Liver (tissue), 9 donors: Measurements from ENCODE around the gene SIGLEC12. TPM values are rescaled to one million over a fixed set of nuclear protein-coding genes. Genes with fewer than 3 reads are reported as not detected.

Experiments
- DNase-seq: peaks from one replicate; pipeline ENCODE4 v3.0.0-alpha.2; 2017; ENCODE audit warnings: low spot score
- H3K27ac ChIP-seq, 2 donors: one replicate each; pipeline ENCODE4 v1.7.0; 2013; ENCODE audit warnings: inconsistent platforms in 2 of 2, low read length in 2 of 2, control low read depth in 1 of 2, low read depth in 1 of 2, mild to moderate bottlenecking in 1 of 2
- H3K27me3 ChIP-seq, 4 donors: one replicate each; pipeline versions ENCODE4 v1.6.1 to v1.7.0; 2013; ENCODE audit warnings: low read length in 3 of 4, inconsistent platforms in 1 of 4, mild to moderate bottlenecking in 1 of 4, moderate library complexity in 1 of 4; ENCODE audit not compliant: control insufficient read depth in 4 of 4, insufficient read depth in 4 of 4
- H3K36me3 ChIP-seq, 4 donors: one replicate each; pipeline versions ENCODE4 v1.6.1 to v1.7.0; 2013; ENCODE audit warnings: low read length in 3 of 4, mild to moderate bottlenecking in 3 of 4, low read depth in 1 of 4, moderate library complexity in 1 of 4; ENCODE audit not compliant: control insufficient read depth in 4 of 4, insufficient read depth in 3 of 4
- H3K4me1 ChIP-seq, 4 donors: one replicate each; pipeline versions ENCODE4 v1.6.1 to v1.7.0; 2013; ENCODE audit warnings: low read length in 3 of 4, mild to moderate bottlenecking in 3 of 4, moderate library complexity in 1 of 4; ENCODE audit not compliant: control insufficient read depth in 4 of 4, insufficient read depth in 4 of 4
- H3K4me3 ChIP-seq, 3 donors: one replicate each; pipeline versions ENCODE4 v1.6.1 to v1.7.0; 2013; ENCODE audit warnings: low read length in 3 of 3, control low read depth in 1 of 3, low read depth in 1 of 3, mild to moderate bottlenecking in 1 of 3
- H3K9ac ChIP-seq, 2 donors: one replicate each; pipeline ENCODE4 v1.7.0; 2013; ENCODE audit warnings: low read length in 2 of 2, mild to moderate bottlenecking in 2 of 2, moderate library complexity in 2 of 2, control low read depth in 1 of 2, low read depth in 1 of 2
- H3K9me3 ChIP-seq, 4 donors: one replicate each; pipeline versions ENCODE4 v1.6.1 to v1.7.0; 2013; ENCODE audit warnings: low read length in 3 of 4; ENCODE audit not compliant: control insufficient read depth in 4 of 4
- EGR1 ChIP-seq, 2 donors: IDR thresholded peaks; 2 replicates each; pipeline ENCODE4 v1.6.1; 2016 to 2018; ENCODE audit warnings: antibody characterized with exemption in 2 of 2, low read depth in 2 of 2
- FOXA1 ChIP-seq: IDR thresholded peaks from 2 replicates; pipeline ENCODE4 v1.6.1; 2016; ENCODE audit warnings: antibody characterized with exemption
- FOXA2 ChIP-seq: IDR thresholded peaks from 2 replicates; pipeline ENCODE4 v1.6.1; 2016; ENCODE audit warnings: antibody characterized with exemption
- GABPA ChIP-seq, 2 donors: IDR thresholded peaks in 1 of 2; conservative IDR thresholded peaks in 1 of 2; 2 replicates each; pipeline ENCODE4 v1.6.1; 2016; ENCODE audit warnings: antibody characterized with exemption in 2 of 2, mild to moderate bottlenecking in 1 of 2, moderate library complexity in 1 of 2
- HNF4G ChIP-seq: IDR thresholded peaks from 2 replicates; pipeline ENCODE4 v1.6.1; 2016; ENCODE audit warnings: antibody characterized with exemption
- JUND ChIP-seq, 2 donors: IDR thresholded peaks; 2 replicates each; pipeline ENCODE4 v1.6.1; 2016; ENCODE audit warnings: antibody characterized with exemption in 2 of 2
- NR2F2 ChIP-seq: IDR thresholded peaks from 2 replicates; pipeline ENCODE4 v1.6.1; 2016; ENCODE audit warnings: antibody characterized with exemption
- RAD21 ChIP-seq, 2 donors: IDR thresholded peaks; 2 replicates each; pipeline ENCODE4 v1.6.1; 2016; ENCODE audit warnings: antibody characterized with exemption in 2 of 2, mild to moderate bottlenecking in 2 of 2
- SP1 ChIP-seq: IDR thresholded peaks from 2 replicates; pipeline ENCODE4 v1.6.1; 2018; ENCODE audit warnings: antibody characterized with exemption, mild to moderate bottlenecking
- TAF1 ChIP-seq: conservative IDR thresholded peaks from 2 replicates; pipeline ENCODE4 v1.6.1; 2016; ENCODE audit warnings: antibody characterized with exemption, mild to moderate bottlenecking
- YY1 ChIP-seq: IDR thresholded peaks from 2 replicates; pipeline ENCODE4 v1.6.1; 2016; ENCODE audit warnings: antibody characterized with exemption, mild to moderate bottlenecking
- WGBS: extraction: QIAGEN DNeasy Blood & Tissue Kit; methylation state at CpG from one replicate; pipeline ENCODE4 v1.1.7; 2013; 5-methylcytosine and 5-hydroxymethylcytosine counted together
- polyA plus RNA-seq, 2 donors: library from polyadenylated mRNA; stranded (reverse) in 1 of 2; unstranded in 1 of 2; fragments of 200-250 nt in 1 of 2; fragments of >200 nt in 1 of 2; fragmentation: Nextera tagmentation in 1 of 2; extraction: Ambion mirVana in 1 of 2; gene quantifications; one replicate each; pipeline versions ENCODE4 v1.2.1 to v1.2.3, GENCODE V29; 2013 to 2015
- total RNA-seq, 2 donors: library from RNA; depleted of rRNA; stranded (reverse); fragments of >200 nt; gene quantifications; one replicate each; pipeline ENCODE4 v1.2.3, GENCODE V29; 2014
- TF ChIP-seq, protein P1 (sequence below): fragments of 150-350 bp; IDR thresholded peaks from 2 replicates; pipeline ENCODE4 v1.5.1; 2017; ENCODE audit warnings: improper control_type of control experiment, low read depth, low read length; ENCODE audit not compliant: missing input control
- TF ChIP-seq, protein P2 (sequence below): IDR thresholded peaks from 2 replicates; pipeline ENCODE4 v1.6.1; 2016; ENCODE audit warnings: antibody characterized with exemption, mild to moderate bottlenecking
- TF ChIP-seq, protein P3 (sequence below): IDR thresholded peaks from 2 replicates; pipeline ENCODE4 v1.6.1; 2016; ENCODE audit warnings: antibody characterized with exemption
- TF ChIP-seq, protein P4 (sequence below): IDR thresholded peaks from 2 replicates; pipeline ENCODE4 v1.6.1; 2016; ENCODE audit warnings: antibody characterized with exemption
- TF ChIP-seq, protein P5 (sequence below): IDR thresholded peaks from 2 replicates; pipeline ENCODE4 v1.6.1; 2016; ENCODE audit warnings: antibody characterized with exemption
- donor health status: healthy.
- donor health status: healthy.
- donor health status: healthy.
- donor health status: healthy.
- donor health status: healthy.

The SIGLEC12 gene
- total and polyA plus RNA-seq, 4 donors = 0.05 to 5.0 (median 0.52) TPM

DNA sequence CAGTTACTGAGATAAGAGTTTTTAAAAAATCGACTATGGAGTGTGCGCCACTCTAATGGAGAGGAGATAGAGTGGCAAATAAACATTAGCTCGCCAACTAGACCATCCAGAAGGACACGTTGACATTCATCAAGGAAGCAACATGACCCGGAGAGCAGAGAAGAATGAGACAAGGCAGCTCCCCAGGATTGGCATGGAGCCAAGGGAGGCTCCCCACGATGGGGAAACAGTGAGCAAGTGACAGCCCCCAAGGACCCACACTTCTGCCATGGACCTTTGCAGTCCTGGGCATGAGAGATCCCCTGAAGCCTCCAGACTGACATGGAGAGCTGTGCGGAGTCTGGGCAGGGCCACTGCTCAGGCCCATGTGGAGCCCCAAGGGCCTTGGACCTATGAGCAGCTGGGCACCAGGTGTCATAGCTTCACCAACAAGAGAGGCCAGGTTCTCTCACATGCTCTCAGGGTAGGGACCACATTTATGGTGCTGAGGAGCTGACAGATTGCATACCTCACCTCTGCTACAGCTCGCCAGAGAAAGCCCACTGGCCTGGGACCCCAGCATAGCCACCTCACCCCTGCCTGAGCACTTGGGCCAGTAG is 23.2 kb upstream of the SIGLEC12 start:
- Histone ChIP-seq H3K9me3 (peaks cover 0 to under 1% (median 0%) of the 10 kb centered on the region in 4 donors), H3K4me3 (no peak overlapping the region), H3K27ac (no peak overlapping the region), H3K9ac (no peak overlapping the region), H3K4me1 (no peaks in the 10 kb centered on the region), H3K27me3 (peaks cover 0 to 3% (median 1%) of the 10 kb centered on the region in 4 donors), H3K36me3 (no peaks in the 10 kb centered on the region)
- TF ChIP-seq GABPA (IDR thresholded peaks at IDR 0.05 in 1 of 2, conservative IDR thresholded peaks at IDR 0.05 in 1 of 2) (no peak), TAF1 (no peak), FOXA2 (no peak), NR2F2 (no peak), YY1 (no peak), HNF4G (no peak), JUND (IDR thresholded peaks at IDR 0.05) (no peak), FOXA1 (no peak), EGR1 (IDR thresholded peaks at IDR 0.05; ENCODE audit: low read depth in 2 of 2) (no peak), RAD21 (IDR thresholded peaks at IDR 0.05) (no peak), SP1 (no peak)
- TF ChIP-seq, protein P1, sequence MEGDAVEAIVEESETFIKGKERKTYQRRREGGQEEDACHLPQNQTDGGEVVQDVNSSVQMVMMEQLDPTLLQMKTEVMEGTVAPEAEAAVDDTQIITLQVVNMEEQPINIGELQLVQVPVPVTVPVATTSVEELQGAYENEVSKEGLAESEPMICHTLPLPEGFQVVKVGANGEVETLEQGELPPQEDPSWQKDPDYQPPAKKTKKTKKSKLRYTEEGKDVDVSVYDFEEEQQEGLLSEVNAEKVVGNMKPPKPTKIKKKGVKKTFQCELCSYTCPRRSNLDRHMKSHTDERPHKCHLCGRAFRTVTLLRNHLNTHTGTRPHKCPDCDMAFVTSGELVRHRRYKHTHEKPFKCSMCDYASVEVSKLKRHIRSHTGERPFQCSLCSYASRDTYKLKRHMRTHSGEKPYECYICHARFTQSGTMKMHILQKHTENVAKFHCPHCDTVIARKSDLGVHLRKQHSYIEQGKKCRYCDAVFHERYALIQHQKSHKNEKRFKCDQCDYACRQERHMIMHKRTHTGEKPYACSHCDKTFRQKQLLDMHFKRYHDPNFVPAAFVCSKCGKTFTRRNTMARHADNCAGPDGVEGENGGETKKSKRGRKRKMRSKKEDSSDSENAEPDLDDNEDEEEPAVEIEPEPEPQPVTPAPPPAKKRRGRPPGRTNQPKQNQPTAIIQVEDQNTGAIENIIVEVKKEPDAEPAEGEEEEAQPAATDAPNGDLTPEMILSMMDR = no peak
- TF ChIP-seq, protein P2, sequence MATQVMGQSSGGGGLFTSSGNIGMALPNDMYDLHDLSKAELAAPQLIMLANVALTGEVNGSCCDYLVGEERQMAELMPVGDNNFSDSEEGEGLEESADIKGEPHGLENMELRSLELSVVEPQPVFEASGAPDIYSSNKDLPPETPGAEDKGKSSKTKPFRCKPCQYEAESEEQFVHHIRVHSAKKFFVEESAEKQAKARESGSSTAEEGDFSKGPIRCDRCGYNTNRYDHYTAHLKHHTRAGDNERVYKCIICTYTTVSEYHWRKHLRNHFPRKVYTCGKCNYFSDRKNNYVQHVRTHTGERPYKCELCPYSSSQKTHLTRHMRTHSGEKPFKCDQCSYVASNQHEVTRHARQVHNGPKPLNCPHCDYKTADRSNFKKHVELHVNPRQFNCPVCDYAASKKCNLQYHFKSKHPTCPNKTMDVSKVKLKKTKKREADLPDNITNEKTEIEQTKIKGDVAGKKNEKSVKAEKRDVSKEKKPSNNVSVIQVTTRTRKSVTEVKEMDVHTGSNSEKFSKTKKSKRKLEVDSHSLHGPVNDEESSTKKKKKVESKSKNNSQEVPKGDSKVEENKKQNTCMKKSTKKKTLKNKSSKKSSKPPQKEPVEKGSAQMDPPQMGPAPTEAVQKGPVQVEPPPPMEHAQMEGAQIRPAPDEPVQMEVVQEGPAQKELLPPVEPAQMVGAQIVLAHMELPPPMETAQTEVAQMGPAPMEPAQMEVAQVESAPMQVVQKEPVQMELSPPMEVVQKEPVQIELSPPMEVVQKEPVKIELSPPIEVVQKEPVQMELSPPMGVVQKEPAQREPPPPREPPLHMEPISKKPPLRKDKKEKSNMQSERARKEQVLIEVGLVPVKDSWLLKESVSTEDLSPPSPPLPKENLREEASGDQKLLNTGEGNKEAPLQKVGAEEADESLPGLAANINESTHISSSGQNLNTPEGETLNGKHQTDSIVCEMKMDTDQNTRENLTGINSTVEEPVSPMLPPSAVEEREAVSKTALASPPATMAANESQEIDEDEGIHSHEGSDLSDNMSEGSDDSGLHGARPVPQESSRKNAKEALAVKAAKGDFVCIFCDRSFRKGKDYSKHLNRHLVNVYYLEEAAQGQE = no peak
- TF ChIP-seq, protein P3, sequence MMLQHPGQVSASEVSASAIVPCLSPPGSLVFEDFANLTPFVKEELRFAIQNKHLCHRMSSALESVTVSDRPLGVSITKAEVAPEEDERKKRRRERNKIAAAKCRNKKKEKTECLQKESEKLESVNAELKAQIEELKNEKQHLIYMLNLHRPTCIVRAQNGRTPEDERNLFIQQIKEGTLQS = no peak
- TF ChIP-seq, protein P4, sequence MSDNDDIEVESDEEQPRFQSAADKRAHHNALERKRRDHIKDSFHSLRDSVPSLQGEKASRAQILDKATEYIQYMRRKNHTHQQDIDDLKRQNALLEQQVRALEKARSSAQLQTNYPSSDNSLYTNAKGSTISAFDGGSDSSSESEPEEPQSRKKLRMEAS = no peak
- TF ChIP-seq, protein P5, sequence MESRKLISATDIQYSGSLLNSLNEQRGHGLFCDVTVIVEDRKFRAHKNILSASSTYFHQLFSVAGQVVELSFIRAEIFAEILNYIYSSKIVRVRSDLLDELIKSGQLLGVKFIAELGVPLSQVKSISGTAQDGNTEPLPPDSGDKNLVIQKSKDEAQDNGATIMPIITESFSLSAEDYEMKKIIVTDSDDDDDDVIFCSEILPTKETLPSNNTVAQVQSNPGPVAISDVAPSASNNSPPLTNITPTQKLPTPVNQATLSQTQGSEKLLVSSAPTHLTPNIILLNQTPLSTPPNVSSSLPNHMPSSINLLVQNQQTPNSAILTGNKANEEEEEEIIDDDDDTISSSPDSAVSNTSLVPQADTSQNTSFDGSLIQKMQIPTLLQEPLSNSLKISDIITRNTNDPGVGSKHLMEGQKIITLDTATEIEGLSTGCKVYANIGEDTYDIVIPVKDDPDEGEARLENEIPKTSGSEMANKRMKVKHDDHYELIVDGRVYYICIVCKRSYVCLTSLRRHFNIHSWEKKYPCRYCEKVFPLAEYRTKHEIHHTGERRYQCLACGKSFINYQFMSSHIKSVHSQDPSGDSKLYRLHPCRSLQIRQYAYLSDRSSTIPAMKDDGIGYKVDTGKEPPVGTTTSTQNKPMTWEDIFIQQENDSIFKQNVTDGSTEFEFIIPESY = no peak
- DNase-seq = peak; percentile 64
- WGBS = 74% methylated on average over 8 of the region's 8 CpGs
